GM19240 (cell line): ENCODE results near the gene SERINC5.
"Not testable (repeated sequence)": the region's sequence is repeated elsewhere in the genome, so short reads cannot be mapped to it uniquely, and the experiment has no call there.

ENCODE experiments used
- DNase-seq: peaks from one replicate; pipeline ENCODE4 v3.0.0; 2011; ENCODE audit warnings: low spot score; ENCODE audit not compliant: insufficient read length

Gene SERINC5

GRCh38 chr5:80198399-80198798, 57.4 kb downstream of the SERINC5 start:
- no peak for DNase-seq

GRCh38 chr5:80195837-80196400, 59.9 kb downstream of the SERINC5 start:
- DNase-seq, result no peak

- DNase-seq, result no peak
Observed at GRCh38 chr5:80194468-80194867, 61.4 kb downstream of the SERINC5 start.

GRCh38 chr5:80193401-80193800, 62.4 kb downstream of the SERINC5 start:
- no peak for DNase-seq

GRCh38 chr5:80192507-80193241, 63.2 kb downstream of the SERINC5 start:
- DNase-seq, result no peak

GRCh38 chr5:80191991-80192398, 63.9 kb downstream of the SERINC5 start:
- no peak for DNase-seq

- no peak for DNase-seq
Observed at GRCh38 chr5:80191397-80191796, 64.5 kb downstream of the SERINC5 start.

- DNase-seq, result no peak
Observed at GRCh38 chr5:80190960-80191359, 64.9 kb downstream of the SERINC5 start.

- no peak for DNase-seq
Observed at GRCh38 chr5:80189701-80190100, 66.1 kb downstream of the SERINC5 start.

- no peak for DNase-seq
Observed at GRCh38 chr5:80189201-80189600, 66.6 kb downstream of the SERINC5 start.

- DNase-seq, result no peak
Observed at GRCh38 chr5:80187421-80188090, 68.3 kb downstream of the SERINC5 start.

- DNase-seq, result not testable (repeated sequence)
Observed at GRCh38 chr5:80185535-80185934, 70.3 kb downstream of the SERINC5 start.

GRCh38 chr5:80185095-80185494, 70.8 kb downstream of the SERINC5 start:
- no peak for DNase-seq

- no peak for DNase-seq
Observed at GRCh38 chr5:80184235-80185023, 71.4 kb downstream of the SERINC5 start.

- DNase-seq, result not testable (repeated sequence)
Observed at GRCh38 chr5:80183728-80184234, 72.1 kb downstream of the SERINC5 start.

- DNase-seq, result no peak
Observed at GRCh38 chr5:80182809-80183580, 72.9 kb downstream of the SERINC5 start.

- DNase-seq, result no peak
Observed at GRCh38 chr5:80181618-80182211, 74.1 kb downstream of the SERINC5 start.

- no peak for DNase-seq
Observed at GRCh38 chr5:80177236-80177635, 78.6 kb downstream of the SERINC5 start.

GRCh38 chr5:80175337-80175736, 80.5 kb downstream of the SERINC5 start:
- DNase-seq, result no peak

- DNase-seq, result no peak
Observed at GRCh38 chr5:80174790-80175189, 81.1 kb downstream of the SERINC5 start.
